HCT116 (cell line): ENCODE measurements around the gene KCTD10. TPM values are rescaled to one million over a fixed set of nuclear protein-coding genes. Genes with fewer than 3 reads are reported as not detected.

Source experiments
- ATAC-seq: fragments of 200-7000 bp; cut with Tn5 transposase; 2 replicates; pipeline ENCODE4 v1.9.1; 2020; ENCODE audit warnings: mild to moderate bottlenecking, moderate library complexity
- BruUV-seq: library from RNA; stranded (reverse); fragments of 400-500 nt; replicated peaks from 2 replicates; lab custom pipeline; 2021; lab: Mats Ljungman, UMichigan
- CTCF ChIA-PET: fragments of 300-600 bp; sonication (Branson Sonifier 250); formaldehyde crosslinking; loops from one replicate; lab custom pipeline; 2021; ENCODE audit warnings: antibody characterized with exemption; lab: Charles Lee
- POLR2A ChIA-PET: fragments of 300-600, 350-600 bp; sonication (Branson Sonifier 250); formaldehyde crosslinking; loops from one replicate; lab custom pipeline; 2021; ENCODE audit warnings: antibody characterized with exemption; lab: Charles Lee
- RAD21 ChIA-PET, 2 experiments: fragments of 300-600 bp; sonication (Branson Sonifier 250); formaldehyde crosslinking; loops; one replicate each; lab custom pipeline; 2023; ENCODE audit warnings: low total read pairs in 2 of 2; ENCODE audit not compliant: uncharacterized antibody in 2 of 2, unreplicated experiment in 2 of 2, low non-redundant PET in 1 of 2; lab: Charles Lee
- DNase-seq: peaks from one replicate; pipeline ENCODE4 v3.0.0-alpha.2; 2010; ENCODE audit warnings: low read depth, low spot score
- H2AFZ ChIP-seq: fragments of 200-600 bp; shearing (Covaris generic), sonication (generic); 2 replicates; pipeline ENCODE4 v1.6.1; 2017; ENCODE audit warnings: low read depth, mixed run types, mixed read lengths, antibody characterized with exemption, low read length; ENCODE audit not compliant: poor library complexity, severe bottlenecking
- H3K27ac ChIP-seq: 2 replicates; pipeline ENCODE4 v1.5.1; 2012; ENCODE audit warnings: low read depth, low read length
- H3K27me3 ChIP-seq: fragments of 200-600 bp; sonication (generic); 2 replicates; pipeline ENCODE4 v1.6.1; 2016; ENCODE audit warnings: mixed run types, low read length, mixed read lengths; ENCODE audit not compliant: insufficient read depth
- H3K36me3 ChIP-seq, 2 experiments: fragments of 200-500 bp in 1 of 2; fragments of 200-600 bp in 1 of 2; sonication (Bioruptor generic) in 1 of 2; sonication (generic) in 1 of 2; 2 replicates each; pipeline versions ENCODE4 v1.5.1 to v1.6.1; 2014 to 2016; ENCODE audit warnings: low read length in 2 of 2, inconsistent platforms in 1 of 2, mixed read lengths in 1 of 2, mixed run types in 1 of 2; ENCODE audit not compliant: insufficient read depth in 2 of 2, control insufficient read depth in 1 of 2
- H3K4me1 ChIP-seq, 2 experiments: fragments of 200-600 bp in 1 of 2; sonication (generic) in 1 of 2; 2 replicates each; pipeline versions ENCODE4 v1.5.1 to v1.6.1; 2012 to 2017; ENCODE audit warnings: low read length in 2 of 2, inconsistent platforms in 1 of 2, mild to moderate bottlenecking in 1 of 2, mixed read lengths in 1 of 2, mixed run types in 1 of 2, moderate library complexity in 1 of 2; ENCODE audit not compliant: insufficient read depth in 2 of 2, control insufficient read depth in 1 of 2
- H3K4me2 ChIP-seq: fragments of 200-600 bp; sonication (generic); 2 replicates; pipeline ENCODE4 v1.6.1; 2017; ENCODE audit warnings: mixed run types, low read length, mixed read lengths
- H3K4me3 ChIP-seq, 2 experiments: fragments of 200-600 bp in 1 of 2; sonication (generic) in 1 of 2; replicated peaks in 1 of 2; 2 replicates each; pipeline ENCODE4 v1.5.1; 2011 to 2016; ENCODE audit warnings: low read length in 2 of 2, control low read depth in 1 of 2, low read depth in 1 of 2, mild to moderate bottlenecking in 1 of 2, mixed read lengths in 1 of 2, mixed run types in 1 of 2
- H3K79me2 ChIP-seq: fragments of 200-600 bp; sonication (generic); 2 replicates; pipeline ENCODE4 v1.6.1; 2017; ENCODE audit warnings: mild to moderate bottlenecking, mixed run types, low read length, moderate library complexity, mixed read lengths; ENCODE audit not compliant: insufficient read depth
- H3K9ac ChIP-seq: fragments of 200-600 bp; sonication (generic); 2 replicates; pipeline ENCODE4 v1.6.1; 2016; ENCODE audit warnings: low read length, mixed read lengths
- H3K9me2 ChIP-seq: fragments of 200-600 bp; sonication (generic), shearing (Covaris generic); 2 replicates; pipeline ENCODE4 v1.6.1; 2017; ENCODE audit warnings: mixed run types, mild to moderate bottlenecking, moderate library complexity; ENCODE audit not compliant: insufficient read depth
- H3K9me3 ChIP-seq, 2 experiments: fragments of 200-500 bp in 1 of 2; fragments of 200-600 bp in 1 of 2; sonication (Bioruptor generic) in 1 of 2; sonication (generic) in 1 of 2; 2 replicates each; pipeline ENCODE4 v1.6.1; 2014 to 2017; ENCODE audit warnings: low read length in 2 of 2, mixed read lengths in 2 of 2, inconsistent platforms in 1 of 2, low read depth in 1 of 2, mild to moderate bottlenecking in 1 of 2, mixed run types in 1 of 2, moderate library complexity in 1 of 2; ENCODE audit not compliant: control insufficient read depth in 1 of 2, insufficient read depth in 1 of 2
- H4K20me1 ChIP-seq: fragments of 200-600 bp; sonication (generic), shearing (Covaris generic); 2 replicates; pipeline ENCODE4 v1.6.1; 2017; ENCODE audit warnings: mixed run types, mild to moderate bottlenecking, moderate library complexity; ENCODE audit not compliant: insufficient read depth
- CTCF ChIP-seq, 3 experiments: fragments of 200-600 bp in 1 of 3; sonication (generic) in 1 of 3; IDR thresholded peaks in 2 of 3; conservative IDR thresholded peaks in 1 of 3; 2 replicates each; pipeline ENCODE4 v1.5.1; 2012 to 2017; ENCODE audit warnings: low read depth in 2 of 3, low read length in 2 of 3, antibody characterized with exemption in 1 of 3, borderline replicate concordance in 1 of 3, control low read depth in 1 of 3, mild to moderate bottlenecking in 1 of 3, mixed read lengths in 1 of 3, mixed run types in 1 of 3, moderate library complexity in 1 of 3; ENCODE audit not compliant: insufficient read depth in 1 of 3
- ELF1 ChIP-seq: IDR thresholded peaks from 2 replicates; pipeline ENCODE4 v1.6.1; 2012; ENCODE audit warnings: low read depth, borderline replicate concordance
- SRF ChIP-seq: IDR thresholded peaks from 2 replicates; pipeline ENCODE4 v1.6.1; 2012; ENCODE audit warnings: low read depth
- YY1 ChIP-seq: IDR thresholded peaks from 2 replicates; pipeline ENCODE4 v1.6.1; 2011; ENCODE audit warnings: low read length, low read depth, moderate library complexity, mild to moderate bottlenecking; ENCODE audit not compliant: insufficient replicate concordance; ENCODE audit errors: extremely low read depth
- intact Hi-C: fragments of 100-400 bp; cut with micrococcal nuclease; formaldehyde crosslinking; loops from 2 replicates; pipeline ENCODE4 v1.10.0; 2022
- total RNA-seq: library from RNA; stranded (reverse); gene quantifications from one replicate; pipeline ENCODE4 v1.2.1, GENCODE V29; 2021; ENCODE audit not compliant: unreplicated experiment

KCTD10 gene
- total RNA-seq, 1 experiment from 2014 or later: 34.7 TPM

GRCh38 chr12:109449845-109450532 lies 27.1 kb downstream of the KCTD10 start:
- peak; percentile 90 for ATAC-seq
- ChIA-PET RAD21 (no interaction called here), CTCF (interaction anchor here (1.2 to 3.2 kb wide), 2 partner anchors 17 to 22 kb away, joined by 5 to 12 read pairs; no protein-coding TSS in a partner anchor), POLR2A (no interaction called here)
- no peak overlapping the region for H3K4me2 ChIP-seq
- no peak overlapping the region for H3K9ac ChIP-seq
- no peaks in the 10 kb centered on the region for H3K79me2 ChIP-seq
- peaks cover 10 to 19% of the 10 kb centered on the region in 2 experiments; a peak in 3 of 4 replicates for H3K36me3 ChIP-seq
- BruUV-seq: no TSS peak
- H4K20me1 ChIP-seq: no peaks in the 10 kb centered on the region
- no peak overlapping the region for H2AFZ ChIP-seq
- H3K9me2 ChIP-seq: no peaks in the 10 kb centered on the region
- intact Hi-C loops: no loop called here
- H3K4me3 ChIP-seq: no peak overlapping the region
- H3K27me3 ChIP-seq: no peaks in the 10 kb centered on the region
- H3K27ac ChIP-seq: no peak overlapping the region
- H3K4me1 ChIP-seq: no peaks in the 10 kb centered on the region
- DNase-seq: no peak
- TF ChIP-seq YY1 (no peak), CTCF (IDR thresholded peaks at IDR 0.05 in 2 of 3, conservative IDR thresholded peaks at IDR 0.05 in 1 of 3; ENCODE audit: borderline replicate concordance in 1 of 3, insufficient read depth in 1 of 3, low read depth in 2 of 3, low read length in 2 of 3) (peak in 2 of 3 experiments; percentile 39 to 48; a peak in 3 of 6 replicates), ELF1 (no peak)
- no peaks in the 10 kb centered on the region for H3K9me3 ChIP-seq

- Histone ChIP-seq H2AFZ (no peak overlapping the region), H3K9ac (no peak overlapping the region), H3K9me2 (no peaks in the 10 kb centered on the region), H4K20me1 (no peaks in the 10 kb centered on the region), H3K27ac (no peak overlapping the region), H3K27me3 (no peaks in the 10 kb centered on the region), H3K9me3 (no peaks in the 10 kb centered on the region), H3K36me3 (peaks cover 4 to 12% of the 10 kb centered on the region in 2 experiments; a peak in 3 of 4 replicates), H3K4me3 (no peak overlapping the region), H3K79me2 (no peaks in the 10 kb centered on the region), H3K4me1 (no peaks in the 10 kb centered on the region), H3K4me2 (no peak overlapping the region)
- TF ChIP-seq SRF: no peak
- RAD21 ChIA-PET: no interaction called here
- intact Hi-C loops: no loop called here
- POLR2A ChIA-PET: no interaction called here
- CTCF ChIA-PET: interaction anchor here (3.2 kb wide), 1 partner anchor 16 kb away, joined by 12 read pairs; no protein-coding TSS in a partner anchor
- no TSS peak for BruUV-seq
- no peak for DNase-seq
- ATAC-seq: no peak
Observed at GRCh38 chr12:109448707-109449390, 28.3 kb downstream of the KCTD10 start.
